BLaER1 treated with 17β-estradiol and CSF1 and Interleukin-3, amounts not matched to agents 10 nM and 100 nM (cell line): Measurements from ENCODE around the gene MED15.

Experiments
- H3K27ac ChIP-seq, 11 experiments: shearing (Covaris generic); formaldehyde crosslinking; 2 replicates each; pipeline ENCODE4 v1.8.1; 2022
- H3K27me3 ChIP-seq, 11 experiments: shearing (Covaris generic); formaldehyde crosslinking; 2 replicates each; pipeline ENCODE4 v1.8.1; 2022
- H3K36me3 ChIP-seq, 11 experiments: shearing (Covaris generic); formaldehyde crosslinking; 2 replicates each; pipeline ENCODE4 v1.8.1; 2022
- H3K4me1 ChIP-seq, 10 experiments: shearing (Covaris generic); formaldehyde crosslinking; 2 replicates each; pipeline ENCODE4 v1.8.1; 2022
- H3K4me2 ChIP-seq, 11 experiments: shearing (Covaris generic); formaldehyde crosslinking; 2 replicates each; pipeline ENCODE4 v1.8.1; 2022
- H3K4me3 ChIP-seq, 10 experiments: shearing (Covaris generic); formaldehyde crosslinking; 2 replicates each; pipeline ENCODE4 v1.8.1; 2022
- H3K9ac ChIP-seq, 11 experiments: shearing (Covaris generic); formaldehyde crosslinking; 2 replicates each; pipeline ENCODE4 v1.8.1; 2022
- H3K9me3 ChIP-seq, 11 experiments: shearing (Covaris generic); formaldehyde crosslinking; replicated peaks in 1 of 11; 2 replicates each; pipeline ENCODE4 v1.8.1; 2022
- H4K20me1 ChIP-seq, 11 experiments: shearing (Covaris generic); formaldehyde crosslinking; 2 replicates each; pipeline ENCODE4 v1.8.1; 2022
- Cebpa-rat ChIP-seq, 11 experiments: shearing (Covaris generic); IDR thresholded peaks; 2 replicates each; pipeline ENCODE4 v1.8.1; 2022

MED15 gene

GRCh38 chr22:20550057-20550817 is 42.8 kb downstream of the MED15 start:
- Histone ChIP-seq H3K36me3 (peaks cover 50 to 79% (median 64%) of the 10 kb centered on the region in 11 experiments), H3K4me3 (no peak overlapping the region), H3K4me2 (peak overlapping the region; percentile 57 to 86 (median 79)), H3K27me3 (no peaks in the 10 kb centered on the region), H3K9me3 (no peaks in the 10 kb centered on the region), H4K20me1 (peaks cover 95 to 100% (median 100%) of the 10 kb centered on the region in 11 experiments), H3K9ac (peak overlapping the region in 8 of 11 experiments; percentile 5 to 45 (median 28); a peak in 9 of 22 replicates), H3K27ac (peak overlapping the region in 4 of 11 experiments; percentile 11 to 61 (median 34); a peak in 7 of 22 replicates), H3K4me1 (peaks cover 68 to 92% (median 75%) of the 10 kb centered on the region in 10 experiments)
- no peak for TF ChIP-seq Cebpa-rat (IDR thresholded peaks at IDR 0.05)

DNA sequence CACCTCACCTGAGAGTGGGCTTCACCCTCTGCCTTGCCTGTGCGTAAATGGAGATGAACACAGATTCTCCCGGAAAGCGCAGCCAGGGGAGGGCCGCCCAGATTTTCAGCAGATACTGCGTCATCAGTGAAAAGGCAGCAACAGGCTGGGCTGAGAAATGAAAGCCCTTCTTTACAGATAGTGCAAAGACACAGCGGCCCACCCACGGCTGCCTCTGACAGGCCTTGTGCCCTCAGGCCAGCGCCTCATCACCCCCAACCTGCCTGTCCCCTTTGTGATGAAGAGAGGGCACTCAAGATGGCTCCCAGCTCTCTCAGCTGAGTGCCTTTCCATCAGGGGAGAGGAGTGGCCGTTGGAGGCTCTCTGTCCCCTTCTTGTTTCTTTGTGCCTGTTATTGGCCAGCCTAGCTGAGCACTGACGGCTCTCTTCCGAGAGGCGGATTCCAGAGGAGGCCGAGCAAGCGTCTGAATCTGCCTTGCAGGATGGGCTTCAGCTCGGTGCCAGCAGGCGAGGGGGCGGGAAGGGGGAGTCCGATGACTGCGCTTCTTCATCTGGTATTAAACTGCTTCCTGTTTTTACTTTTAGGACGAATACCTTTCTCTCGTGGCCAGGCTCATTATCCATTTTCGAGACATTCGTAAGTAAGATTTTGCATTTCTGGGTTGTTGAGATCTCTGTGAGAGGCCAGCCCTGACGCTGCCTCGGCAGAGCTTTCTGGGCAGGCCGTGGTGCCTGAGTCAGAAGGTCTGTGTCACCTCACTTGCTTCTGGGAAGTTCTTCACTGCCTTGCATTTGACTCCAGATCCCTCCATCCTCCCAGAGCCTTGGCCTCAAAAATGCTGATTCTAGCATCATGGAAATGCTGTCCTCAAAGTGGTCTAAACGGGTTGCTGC is 43.7 kb downstream of the MED15 start:
- peaks cover 59 to 92% (median 75%) of the 10 kb centered on the region in 10 experiments for H3K4me1 ChIP-seq
- no peak for TF ChIP-seq Cebpa-rat (IDR thresholded peaks at IDR 0.05)

DNA sequence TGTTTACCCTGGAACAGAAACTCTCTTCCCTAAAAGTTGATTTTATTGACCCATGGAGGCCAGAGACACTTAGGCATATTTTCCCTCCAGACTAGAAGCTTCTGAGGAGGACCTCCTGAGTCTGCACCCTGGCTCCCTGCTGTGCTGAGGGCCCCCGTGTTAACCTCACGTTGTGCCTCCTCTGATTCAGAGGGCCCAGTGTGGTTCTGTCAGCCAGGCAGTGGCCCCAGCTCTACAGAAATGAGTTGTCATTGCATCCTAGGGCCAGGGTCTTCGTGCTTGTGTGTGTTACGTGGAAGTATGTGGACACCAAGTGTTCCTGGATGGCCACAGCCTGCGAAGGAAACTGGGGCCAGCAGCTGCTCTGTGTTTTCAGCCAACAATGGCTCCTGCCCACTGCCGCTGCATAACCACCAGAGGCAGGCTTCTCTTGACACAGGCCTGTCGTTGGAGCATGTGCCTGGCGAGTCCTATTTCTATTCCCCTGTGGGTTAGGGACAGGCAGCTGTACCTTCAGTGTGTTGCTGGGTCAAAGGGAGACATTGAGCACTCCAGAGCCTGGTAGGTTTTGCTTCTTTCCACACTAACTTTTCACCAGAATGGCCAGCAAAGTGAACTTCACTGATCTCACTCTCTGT is 44.5 kb downstream of the MED15 start:
- Histone ChIP-seq H3K4me1 (peaks cover 58 to 93% (median 76%) of the 10 kb centered on the region in 10 experiments), H3K9ac (peak overlapping the region in 8 of 11 experiments; percentile 5 to 49 (median 32); a peak in 8 of 22 replicates), H3K27ac (peak overlapping the region in 8 of 11 experiments; percentile 11 to 61 (median 23); a peak in 8 of 22 replicates), H3K36me3 (peaks cover 66 to 80% (median 72%) of the 10 kb centered on the region in 11 experiments), H3K9me3 (peaks cover 0 to 4% (median 0%) of the 10 kb centered on the region in 11 experiments; a peak in 2 of 22 replicates), H3K4me2 (peak overlapping the region in 10 of 11 experiments; percentile 15 to 81 (median 73); a peak in 19 of 22 replicates), H4K20me1 (peaks cover 85 to 100% (median 94%) of the 10 kb centered on the region in 11 experiments), H3K27me3 (no peaks in the 10 kb centered on the region), H3K4me3 (no peak overlapping the region)
- TF ChIP-seq Cebpa-rat (IDR thresholded peaks at IDR 0.05): no peak

More for the DNA sequence above, 43.7 kb downstream of the MED15 start:
- peaks cover 93 to 100% (median 98%) of the 10 kb centered on the region in 11 experiments for H4K20me1 ChIP-seq
- peaks cover 58 to 79% (median 64%) of the 10 kb centered on the region in 11 experiments for H3K36me3 ChIP-seq
- peak overlapping the region; percentile 24 to 81 (median 73); a peak in 21 of 22 replicates for H3K4me2 ChIP-seq
- peak overlapping the region in 10 of 11 experiments; percentile 5 to 49 (median 34); a peak in 15 of 22 replicates for H3K9ac ChIP-seq
- H3K27ac ChIP-seq: peak overlapping the region in 7 of 11 experiments; percentile 11 to 61 (median 32); a peak in 10 of 22 replicates
- no peaks in the 10 kb centered on the region for H3K27me3 ChIP-seq
- no peaks in the 10 kb centered on the region for H3K9me3 ChIP-seq
- H3K4me3 ChIP-seq: no peak overlapping the region

GRCh38 chr22:20552443-20553401 is 45.3 kb downstream of the MED15 start:
- no peak for TF ChIP-seq Cebpa-rat (IDR thresholded peaks at IDR 0.05)
- H3K4me1 ChIP-seq: peaks cover 65 to 95% (median 79%) of the 10 kb centered on the region in 10 experiments

GRCh38 chr22:20553947-20554741 is 46.7 kb downstream of the MED15 start:
- H3K9ac ChIP-seq: no peak overlapping the region
- H3K4me2 ChIP-seq: 0 out of 22 replicates have a peak overlapping the region, but pooled peaks of 1 of the 11 experiments have one; percentile 5
- peaks cover 52 to 87% (median 70%) of the 10 kb centered on the region in 10 experiments for H3K4me1 ChIP-seq
- H3K27ac ChIP-seq: no peak overlapping the region
- peaks cover 64 to 100% (median 81%) of the 10 kb centered on the region in 11 experiments for H4K20me1 ChIP-seq
- TF ChIP-seq Cebpa-rat (IDR thresholded peaks at IDR 0.05): no peak
- H3K36me3 ChIP-seq: peaks cover 89 to 94% (median 92%) of the 10 kb centered on the region in 11 experiments
- H3K9me3 ChIP-seq: peaks cover 7 to 24% (median 16%) of the 10 kb centered on the region in 11 experiments
- H3K4me3 ChIP-seq: no peak overlapping the region
- no peaks in the 10 kb centered on the region for H3K27me3 ChIP-seq

More at GRCh38 chr22:20552443-20553401, 45.3 kb downstream of the MED15 start:
- no peak overlapping the region for H3K4me3 ChIP-seq
- H3K36me3 ChIP-seq: peaks cover 74 to 88% (median 79%) of the 10 kb centered on the region in 11 experiments
- H3K9me3 ChIP-seq: peaks cover 0 to 10% (median 1%) of the 10 kb centered on the region in 11 experiments; a peak in 11 of 22 replicates
- H3K27me3 ChIP-seq: no peaks in the 10 kb centered on the region
- peak overlapping the region in 6 of 11 experiments; percentile 24 to 81 (median 73); a peak in 10 of 22 replicates for H3K4me2 ChIP-seq
- peak overlapping the region in 5 of 11 experiments; percentile 4 to 44 (median 26); a peak in 2 of 22 replicates for H3K9ac ChIP-seq
- H4K20me1 ChIP-seq: peaks cover 79 to 100% (median 92%) of the 10 kb centered on the region in 11 experiments
- H3K27ac ChIP-seq: peak overlapping the region in 6 of 11 experiments; percentile 3 to 52 (median 12); a peak in 5 of 22 replicates

- TF ChIP-seq Cebpa-rat (IDR thresholded peaks at IDR 0.05): no peak
Measured at GRCh38 chr22:20554824-20555223, 47.4 kb downstream of the MED15 start.

More at GRCh38 chr22:20554824-20555223, 47.4 kb downstream of the MED15 start:
- Histone ChIP-seq H3K4me2 (peak overlapping the region in 3 of 11 experiments; percentile 5 to 83 (median 65); a peak in 3 of 22 replicates), H4K20me1 (peaks cover 58 to 100% (median 75%) of the 10 kb centered on the region in 11 experiments), H3K9me3 (peaks cover 8 to 28% (median 18%) of the 10 kb centered on the region in 11 experiments), H3K4me1 (peaks cover 45 to 80% (median 64%) of the 10 kb centered on the region in 10 experiments), H3K27ac (no peak overlapping the region), H3K36me3 (peaks cover 95 to 100% (median 99%) of the 10 kb centered on the region in 11 experiments), H3K27me3 (no peaks in the 10 kb centered on the region), H3K4me3 (no peak overlapping the region), H3K9ac (no peak overlapping the region)
